GM18519 (cell line): ENCODE measurements around the gene HPN.

ENCODE experiments used
- ATAC-seq: cut with Tn5 transposase; IDR thresholded peaks from one replicate; pipeline ENCODE4 v1.9.1; 2021; ENCODE audit warnings: mild to moderate bottlenecking, moderate library complexity; ENCODE audit not compliant: unreplicated experiment, low FRiP score

The HPN gene

GRCh38 chr19:35059006-35059798 is 17.7 kb downstream of the HPN start:
- ATAC-seq = no peak

DNA sequence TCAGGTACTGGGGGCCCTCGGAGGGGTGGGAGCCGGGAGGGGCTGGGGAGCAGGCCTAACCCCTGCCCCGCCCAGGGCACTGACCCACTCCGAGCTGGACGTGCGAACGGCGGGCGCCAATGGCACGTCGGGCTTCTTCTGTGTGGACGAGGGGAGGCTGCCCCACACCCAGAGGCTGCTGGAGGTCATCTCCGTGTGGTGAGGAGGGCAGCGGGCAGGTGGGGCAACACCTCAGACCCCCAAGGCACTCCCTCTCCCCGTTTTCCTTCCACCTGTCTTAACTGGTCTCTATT is 18.2 kb downstream of the HPN start:
- ATAC-seq = no peak

GRCh38 chr19:35060160-35060855 is 18.8 kb downstream of the HPN start:
- no peak for ATAC-seq

GRCh38 chr19:35061583-35062373 is 20.3 kb downstream of the HPN start:
- no peak for ATAC-seq

- no peak for ATAC-seq
These were observed 21.4 kb downstream of the HPN start for GRCh38 chr19:35062942-35063341.

DNA sequence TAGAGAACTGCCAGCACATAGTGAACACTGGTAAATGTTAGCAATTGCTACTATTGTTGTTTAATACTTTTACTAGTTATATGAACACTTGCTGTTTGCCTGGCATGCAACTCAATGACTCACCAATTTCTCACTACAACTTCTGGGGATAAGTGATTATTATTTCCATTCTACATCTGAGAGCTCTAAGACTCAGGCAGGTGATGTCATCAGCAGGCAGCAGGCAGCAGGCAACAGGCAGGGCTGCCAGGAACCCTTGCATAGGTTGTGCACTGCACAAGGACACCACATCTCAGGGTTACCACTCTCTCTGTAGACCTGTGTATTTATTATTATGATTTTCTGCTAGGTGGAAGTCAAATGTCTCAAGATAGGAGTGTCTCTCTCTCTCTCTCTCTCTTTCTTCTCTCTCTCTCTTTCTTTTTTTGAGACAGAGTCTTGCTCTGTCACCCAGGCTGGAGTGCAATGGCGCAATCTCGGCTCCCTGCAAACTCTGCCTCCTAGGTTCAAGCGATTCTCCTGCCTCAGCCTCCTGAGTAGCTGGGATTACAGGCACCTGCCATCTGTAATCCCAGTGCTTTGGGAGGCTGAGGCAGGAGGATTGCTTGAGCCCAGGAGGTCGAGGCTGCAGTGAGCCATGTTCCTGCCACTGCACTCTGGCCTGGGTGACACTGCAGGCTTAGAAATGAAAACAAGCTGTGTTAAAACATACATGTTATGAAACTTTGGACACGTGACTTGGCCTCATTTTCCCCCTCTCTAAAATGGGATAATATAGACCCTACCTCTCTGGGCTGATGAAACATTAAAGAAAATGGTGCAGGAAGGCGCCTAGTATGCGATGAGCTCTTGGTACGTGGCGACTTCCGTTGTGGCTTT is 22.7 kb downstream of the HPN start:
- ATAC-seq = no peak

DNA sequence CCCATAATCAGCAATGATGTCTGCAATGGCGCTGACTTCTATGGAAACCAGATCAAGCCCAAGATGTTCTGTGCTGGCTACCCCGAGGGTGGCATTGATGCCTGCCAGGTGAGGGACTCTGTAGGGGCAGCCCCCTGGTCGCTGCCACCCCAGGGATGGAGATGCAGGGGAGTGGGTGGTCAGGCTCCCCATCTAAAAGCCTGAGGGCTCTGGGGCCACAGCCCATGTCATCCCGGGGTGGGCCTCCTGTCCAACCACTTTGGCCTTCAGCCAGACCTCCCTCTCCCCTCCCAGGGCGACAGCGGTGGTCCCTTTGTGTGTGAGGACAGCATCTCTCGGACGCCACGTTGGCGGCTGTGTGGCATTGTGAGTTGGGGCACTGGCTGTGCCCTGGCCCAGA is 24.1 kb downstream of the HPN start:
- ATAC-seq = no peak

GRCh38 chr19:35066121-35066520 is 24.6 kb downstream of the HPN start:
- ATAC-seq = no peak

- ATAC-seq = peak; percentile 59
These were observed 25.4 kb downstream of the HPN start for GRCh38 chr19:35066691-35067563.

DNA sequence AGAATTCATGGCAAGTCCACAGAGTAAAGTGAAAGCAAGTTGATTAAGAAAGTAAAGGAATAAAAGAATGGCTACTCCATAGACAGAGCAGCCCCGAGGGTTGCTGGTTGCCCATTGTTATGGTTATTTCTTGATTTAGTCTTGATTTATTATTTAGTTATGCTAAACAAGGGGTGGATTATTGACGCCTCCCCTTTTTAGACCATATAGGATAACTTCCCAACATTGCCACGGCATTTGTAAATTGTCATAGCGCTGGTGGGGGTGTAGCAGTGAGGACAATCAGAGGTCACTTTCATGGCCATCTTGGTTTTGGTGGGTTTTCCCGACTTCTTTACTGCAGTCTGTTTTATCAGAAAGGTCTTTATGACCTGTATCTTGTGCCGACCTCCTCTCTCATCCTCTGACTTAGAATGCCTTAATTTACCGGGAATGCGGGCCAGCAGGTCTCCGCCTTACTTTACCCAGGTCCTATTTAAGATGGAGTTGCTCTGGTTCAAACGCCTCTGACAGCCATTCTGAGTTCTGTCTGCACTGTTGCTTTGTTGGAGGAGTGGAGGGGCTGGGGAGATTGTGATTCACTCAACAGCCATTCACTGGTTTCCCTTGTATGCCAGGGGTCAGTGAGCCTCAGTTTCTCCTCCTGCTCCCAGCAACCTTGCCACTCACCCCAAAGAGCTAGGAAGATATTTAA is 27.6 kb downstream of the HPN start:
- ATAC-seq = no peak

DNA sequence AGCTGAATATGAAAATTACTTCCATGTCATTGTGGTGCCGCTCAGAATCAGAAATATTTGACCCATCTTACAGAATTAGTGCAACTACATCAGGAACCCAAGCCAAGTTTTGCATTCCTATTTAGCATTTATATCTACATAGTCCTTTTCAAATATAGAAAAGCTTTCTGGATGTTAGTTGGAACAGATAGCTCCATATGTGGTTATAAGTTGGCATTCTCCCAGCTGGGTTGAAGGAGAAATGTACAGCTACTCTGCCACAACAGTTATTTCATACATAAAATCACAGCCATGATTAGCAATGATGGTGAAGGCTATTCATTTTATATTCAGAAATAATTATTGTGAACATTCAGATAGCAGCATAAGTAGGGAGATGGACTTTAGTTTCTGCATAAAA is 28.2 kb downstream of the HPN start:
- no peak for ATAC-seq

DNA sequence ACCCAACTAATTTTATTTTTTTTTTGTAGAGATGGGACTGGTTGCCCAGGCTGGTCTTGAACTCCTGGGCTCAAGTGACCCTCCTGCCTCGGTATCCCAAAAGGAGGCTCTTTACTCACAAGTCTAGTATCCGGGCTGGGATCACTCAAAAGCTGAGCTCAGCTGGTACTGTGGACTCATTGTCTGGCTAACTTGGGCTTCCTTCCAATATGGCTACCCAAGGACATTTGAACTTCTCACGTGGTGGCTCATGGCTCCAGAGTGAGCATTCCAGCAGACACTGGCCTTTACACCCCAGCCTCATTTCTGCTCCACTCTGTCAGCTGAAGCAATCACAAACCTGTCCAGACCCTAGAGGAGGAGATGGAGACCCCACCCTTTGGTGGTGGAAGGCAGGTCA is 28.9 kb downstream of the HPN start:
- ATAC-seq = no peak

GRCh38 chr19:35073516-35073915 is 32.0 kb downstream of the HPN start:
- ATAC-seq = no peak

DNA sequence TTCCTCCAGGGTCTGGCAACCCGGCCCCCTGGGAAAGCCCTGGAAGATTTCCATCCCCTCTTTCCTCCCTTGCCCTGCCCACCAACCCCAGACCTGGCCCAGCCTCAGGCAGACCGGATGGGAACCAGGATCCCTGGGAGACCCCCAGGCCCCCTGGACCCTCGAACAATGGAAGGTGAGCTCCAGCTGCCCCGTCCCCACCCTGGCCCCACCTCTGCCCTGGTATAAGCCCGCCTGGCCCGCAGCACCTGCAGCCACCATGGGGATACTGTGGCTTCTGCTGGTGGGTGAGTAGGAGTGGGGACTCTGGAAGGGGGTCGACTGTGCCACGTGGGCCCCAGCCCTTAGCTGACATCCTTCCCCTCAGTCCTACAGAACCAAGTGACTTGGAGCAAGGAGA is 32.4 kb downstream of the HPN start:
- ATAC-seq = no peak

DNA sequence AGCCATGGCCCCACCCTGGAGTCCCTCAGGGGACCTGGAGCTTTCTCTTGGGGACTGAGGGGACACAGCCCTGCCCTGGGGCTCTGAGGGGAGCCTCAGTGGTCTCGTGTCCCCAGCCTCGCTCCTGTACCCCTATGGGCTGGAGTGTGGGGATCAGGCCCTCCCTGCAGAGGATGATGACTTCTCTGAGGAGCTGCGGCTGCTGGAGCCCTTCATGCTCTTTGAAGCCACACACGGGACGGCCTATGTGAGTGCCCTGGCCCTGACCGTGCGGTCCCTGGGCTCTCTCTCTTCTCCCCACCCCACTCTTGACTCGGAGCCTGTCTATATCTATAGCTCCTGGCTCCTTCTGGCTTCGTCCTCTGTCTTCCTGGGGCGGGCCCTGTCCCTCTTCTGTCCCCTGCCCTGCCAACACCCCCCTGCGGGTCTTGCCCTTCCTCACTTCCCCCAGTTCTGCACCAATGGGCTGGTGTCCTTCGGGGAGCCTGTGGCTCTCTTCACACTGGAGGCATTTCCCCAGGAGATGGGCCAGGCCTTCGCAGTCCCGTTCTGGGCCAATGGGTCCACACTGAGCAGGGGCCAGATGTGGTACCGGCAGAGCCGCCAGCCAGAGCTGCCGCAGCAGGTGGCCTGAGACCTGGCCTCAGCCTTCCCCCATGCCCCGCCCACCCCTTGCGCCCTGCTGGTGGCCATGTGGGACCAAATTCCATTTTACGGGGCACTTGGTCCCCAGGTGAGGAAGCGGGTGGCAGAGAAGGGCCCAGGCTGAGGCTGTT is 33.1 kb downstream of the HPN start:
- no peak for ATAC-seq

- no peak for ATAC-seq
These were observed 33.9 kb downstream of the HPN start for GRCh38 chr19:35075202-35076025.

DNA sequence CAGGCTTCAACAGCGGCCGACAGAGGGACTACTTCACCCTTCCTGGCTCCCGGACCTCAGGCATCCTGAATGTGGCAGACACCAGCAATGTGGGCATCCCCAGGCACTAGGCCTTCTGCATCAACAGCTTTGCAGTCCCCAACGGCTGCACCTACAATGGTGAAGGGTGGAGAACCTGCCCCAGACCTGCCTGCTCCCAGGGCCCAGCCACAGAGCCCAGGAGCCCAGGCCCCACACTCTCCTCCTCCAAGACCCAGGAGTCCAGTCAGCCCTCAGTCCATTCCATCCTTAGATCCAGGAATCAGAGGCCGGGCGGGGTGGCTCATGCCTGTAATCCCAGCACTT is 34.5 kb downstream of the HPN start:
- no peak for ATAC-seq

DNA sequence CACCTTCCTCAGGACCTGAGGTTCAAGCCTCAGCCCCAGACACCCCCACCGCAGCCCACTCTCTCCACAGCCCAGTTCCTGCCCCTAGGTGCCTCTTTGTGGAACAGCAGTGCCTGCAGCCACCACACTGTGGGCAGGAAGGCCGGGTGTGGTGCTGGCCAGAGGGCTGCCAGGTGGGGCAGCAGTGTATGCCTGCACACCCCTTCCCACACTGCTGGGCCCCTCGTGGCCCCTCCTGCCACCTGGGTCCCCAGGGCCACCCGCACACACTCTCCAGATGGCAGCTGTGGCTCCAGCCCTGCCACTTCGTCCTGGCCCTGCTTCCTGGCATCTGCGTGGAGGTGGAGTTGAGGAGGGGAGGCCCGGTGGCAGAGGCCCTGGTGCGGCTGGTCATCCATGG is 35.1 kb downstream of the HPN start:
- ATAC-seq = no peak
